HG03095 (cell line): ENCODE measurements around the gene CAPN9.
"Not testable (repeated sequence)": the region's sequence is repeated elsewhere in the genome, so short reads cannot be mapped to it uniquely, and the experiment has no call there.

ENCODE experiments used
- ATAC-seq: cut with Tn5 transposase; IDR thresholded peaks from one replicate; pipeline ENCODE4 v1.9.1; 2021; ENCODE audit warnings: moderate library complexity; ENCODE audit not compliant: unreplicated experiment

The CAPN9 gene

GRCh38 chr1:230747890-230748800 lies 957 bp downstream of the CAPN9 start:
- ATAC-seq: no peak

DNA sequence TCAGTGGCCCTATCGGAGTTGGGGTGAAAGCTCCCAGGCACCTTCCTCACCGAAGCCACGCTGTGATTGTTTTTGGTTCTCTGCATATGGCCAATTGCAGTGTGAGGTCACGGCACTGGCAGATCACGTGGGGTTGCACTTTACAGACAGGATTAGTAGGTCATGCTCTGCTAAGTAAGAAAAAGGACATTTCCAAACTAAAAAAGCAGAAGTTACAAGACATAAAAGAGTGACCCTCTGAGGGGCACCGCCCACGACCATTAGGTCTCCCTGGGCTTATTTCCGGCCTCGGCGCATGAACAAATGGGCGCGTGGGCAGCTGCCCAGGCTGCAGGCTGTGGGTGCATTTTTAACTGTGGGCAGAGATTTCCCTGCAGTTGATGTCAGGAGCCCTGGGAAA lies 2.0 kb downstream of the CAPN9 start:
- ATAC-seq: peak; percentile 48

- no peak for ATAC-seq
Measured at GRCh38 chr1:230749635-230750034, 2.4 kb downstream of the CAPN9 start.

GRCh38 chr1:230750576-230750975 lies 3.4 kb downstream of the CAPN9 start:
- ATAC-seq: no peak

DNA sequence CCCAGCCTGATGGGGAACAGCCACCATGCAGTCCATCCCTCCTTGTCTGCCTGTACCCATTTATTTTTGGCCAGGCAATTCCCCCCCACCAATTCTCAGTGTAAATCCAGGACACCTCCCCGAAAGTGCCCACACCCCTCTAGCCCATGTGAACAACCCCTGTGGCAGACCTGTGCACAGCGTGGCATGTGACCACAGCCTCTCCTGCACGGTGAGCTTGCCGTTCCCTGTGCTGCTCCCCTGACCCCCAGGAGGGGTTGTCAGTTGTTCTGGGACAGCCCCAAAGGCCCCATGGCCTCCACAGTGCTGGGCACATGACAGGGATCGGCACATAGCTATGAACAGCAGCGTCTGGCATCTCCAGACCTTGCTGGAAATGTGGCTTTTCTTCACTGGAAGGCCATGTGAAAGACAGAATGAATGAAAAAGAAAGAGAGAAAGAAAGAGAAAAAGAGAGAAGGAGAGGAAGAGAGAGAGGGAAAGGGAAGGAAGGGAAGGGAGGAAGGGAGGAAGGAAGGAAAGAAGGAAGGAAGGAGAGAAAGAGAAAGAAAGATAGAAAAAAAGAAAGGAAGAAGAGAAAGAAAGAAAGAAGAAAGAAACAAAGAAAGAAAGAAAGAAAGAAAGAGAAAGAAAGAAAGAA lies 3.9 kb downstream of the CAPN9 start:
- ATAC-seq: no peak

- no peak for ATAC-seq
Measured at GRCh38 chr1:230752407-230752806, 5.2 kb downstream of the CAPN9 start.

GRCh38 chr1:230753191-230753585 lies 6.0 kb downstream of the CAPN9 start:
- ATAC-seq: no peak

GRCh38 chr1:230753586-230754251 lies 6.5 kb downstream of the CAPN9 start:
- ATAC-seq: no peak

GRCh38 chr1:230754796-230755195 lies 7.6 kb downstream of the CAPN9 start:
- no peak for ATAC-seq

GRCh38 chr1:230757856-230758708 lies 10.9 kb downstream of the CAPN9 start:
- ATAC-seq: no peak

DNA sequence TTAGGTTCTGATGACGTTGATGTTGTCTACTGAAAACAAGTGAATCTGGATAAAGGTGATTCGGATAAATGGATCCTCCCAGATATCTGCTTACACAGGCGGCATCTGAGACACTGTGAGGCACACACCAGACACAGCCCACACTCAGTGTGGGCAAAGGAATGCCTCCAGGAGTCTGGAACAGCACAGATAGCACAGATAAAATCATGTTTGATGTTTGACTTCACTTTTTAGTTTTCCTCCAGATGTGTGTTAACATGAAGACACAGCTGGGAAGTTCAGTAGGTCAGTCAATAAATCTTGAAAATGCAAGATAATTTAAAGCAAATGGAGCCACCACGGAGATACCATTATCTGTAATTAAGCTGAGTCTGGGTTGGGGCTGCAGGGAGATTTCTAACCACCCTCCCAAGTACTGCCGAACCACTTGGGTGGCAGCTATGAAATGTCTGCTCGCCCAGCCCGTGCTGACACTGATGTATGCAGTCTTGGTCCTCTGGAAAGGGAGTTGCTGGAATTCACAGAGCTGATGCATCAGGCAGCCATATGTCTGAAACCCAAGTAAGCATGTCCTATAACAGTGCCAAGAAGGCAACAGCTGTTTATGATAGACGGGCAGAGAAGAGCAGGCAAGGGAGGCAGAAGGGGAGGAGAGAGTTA lies 11.7 kb downstream of the CAPN9 start:
- no peak for ATAC-seq

DNA sequence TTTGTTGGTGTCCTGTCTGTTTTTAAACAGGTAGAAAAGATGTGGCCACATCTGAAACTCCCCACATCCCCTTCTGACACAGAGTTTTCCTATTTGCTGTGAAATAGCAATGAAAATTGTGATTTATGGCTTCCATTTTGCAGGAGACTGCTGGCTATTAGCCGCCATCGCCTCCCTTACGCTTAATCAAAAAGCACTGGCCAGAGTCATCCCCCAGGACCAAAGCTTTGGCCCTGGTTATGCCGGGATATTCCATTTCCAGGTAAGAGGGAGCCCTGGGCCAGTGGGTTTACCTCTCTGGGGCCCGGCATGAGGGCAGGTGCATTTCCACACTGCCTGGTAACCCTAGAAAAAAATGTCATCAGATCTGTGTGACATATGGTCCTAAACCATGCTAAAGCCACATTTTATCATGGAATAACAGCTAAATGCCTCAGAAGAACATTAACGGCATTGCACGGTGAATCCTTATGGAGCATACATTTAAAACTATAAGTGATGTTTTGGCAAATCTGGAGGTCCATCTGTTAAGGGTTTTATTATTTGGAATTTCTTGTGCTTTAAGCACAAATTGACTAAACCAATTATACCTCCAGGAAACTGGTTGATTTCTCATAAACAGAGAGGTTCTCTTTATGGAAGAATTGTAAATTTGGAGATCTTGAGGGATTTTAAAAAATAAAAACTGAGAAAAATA lies 12.3 kb downstream of the CAPN9 start:
- no peak for ATAC-seq

- ATAC-seq: no peak
Measured at GRCh38 chr1:230760360-230760827, 13.2 kb downstream of the CAPN9 start.

- ATAC-seq: no peak
Measured at GRCh38 chr1:230761443-230762167, 14.4 kb downstream of the CAPN9 start.

DNA sequence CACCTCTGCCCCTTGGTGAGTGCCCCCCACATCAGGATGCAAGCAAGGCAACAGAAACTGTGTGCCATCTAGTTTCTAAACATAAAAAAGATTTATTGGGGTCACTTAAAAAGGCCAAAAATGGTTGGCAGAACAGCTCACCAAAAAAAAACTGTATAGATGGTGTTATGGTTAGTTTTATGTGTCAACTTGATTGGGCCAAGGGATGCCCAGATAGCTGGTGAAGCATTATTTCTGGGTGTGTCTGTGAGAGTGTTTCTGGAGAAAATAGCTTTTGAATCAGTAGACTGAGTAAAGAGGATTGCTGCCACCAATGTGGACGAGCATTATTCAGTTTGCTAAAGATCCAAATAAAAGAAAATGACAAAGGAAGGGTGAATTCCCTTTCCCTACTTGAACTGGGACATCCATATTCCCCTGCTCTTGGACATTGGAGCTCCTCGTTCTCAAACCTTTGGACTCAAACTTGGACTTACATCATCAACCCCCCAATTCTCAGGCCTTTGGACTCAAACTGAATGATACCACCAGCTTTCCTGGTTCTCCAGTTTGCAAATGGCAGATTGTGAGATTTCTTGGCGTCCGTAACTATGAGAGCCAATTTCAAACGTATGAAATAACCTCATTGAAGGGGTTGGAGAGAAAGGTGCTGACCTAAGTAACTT lies 16.9 kb downstream of the CAPN9 start:
- no peak for ATAC-seq

GRCh38 chr1:230766318-230766717 lies 19.1 kb downstream of the CAPN9 start:
- ATAC-seq: no peak

DNA sequence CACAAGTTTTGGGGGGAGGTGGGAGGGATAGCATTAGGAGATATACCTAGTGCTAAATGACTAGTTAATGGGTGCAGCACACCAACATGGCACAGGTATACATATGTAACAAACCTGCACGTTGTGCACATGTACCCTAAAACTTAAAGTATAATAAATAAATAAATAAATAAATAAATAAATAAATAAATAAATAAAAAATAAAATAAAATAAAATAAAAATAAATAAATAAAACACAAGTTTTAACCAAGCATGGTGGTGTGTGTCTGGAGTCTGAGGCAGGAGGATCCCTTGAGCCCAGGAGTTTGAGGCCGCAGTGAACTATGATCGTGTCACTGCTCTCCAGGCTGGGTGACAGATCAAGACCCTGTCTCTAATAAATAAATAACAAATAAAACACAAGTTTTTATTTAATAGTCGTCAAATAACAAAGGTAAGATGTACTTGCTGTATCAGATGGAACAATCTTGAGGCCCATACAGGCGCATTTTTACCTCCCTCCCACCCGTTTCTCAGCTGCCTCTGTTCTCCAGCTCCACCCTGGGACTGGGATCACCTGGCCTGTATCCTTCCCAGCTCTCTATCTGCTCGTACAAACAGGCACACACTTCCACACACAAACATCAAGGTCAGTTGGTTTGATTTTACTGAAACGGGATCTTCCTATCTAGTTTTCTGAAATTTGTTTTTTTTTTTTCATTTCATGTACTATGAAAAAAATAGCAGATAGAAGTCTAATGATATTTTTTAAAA lies 20.8 kb downstream of the CAPN9 start:
- ATAC-seq: not testable (repeated sequence)
